NB4 (cell line): ENCODE data around the gene ZNF57.

ENCODE experiments used
- DNase-seq: peaks from one replicate; pipeline ENCODE4 v3.0.0; 2010; ENCODE audit warnings: low read depth
- H3K4me3 ChIP-seq: one replicate; pipeline ENCODE4 v1.5.1; 2011; ENCODE audit warnings: mild to moderate bottlenecking, low read depth, low read length, moderate library complexity
- CTCF ChIP-seq: IDR thresholded peaks from one replicate; pipeline ENCODE4 v1.5.1; 2012; ENCODE audit warnings: low read depth, low read length
- MAX ChIP-seq: IDR thresholded peaks from 2 replicates; pipeline ENCODE4 v1.6.1; 2011; ENCODE audit warnings: low read depth, low read length
- MYC ChIP-seq: IDR thresholded peaks from 2 replicates; pipeline ENCODE4 v1.6.1; 2011; ENCODE audit warnings: low read depth, low read length
- POLR2A ChIP-seq: IDR thresholded peaks from 2 replicates; pipeline ENCODE4 v1.6.1; 2011; ENCODE audit warnings: mild to moderate bottlenecking; ENCODE audit not compliant: insufficient read length; ENCODE audit errors: extremely low read depth

ZNF57 gene

GRCh38 chr19:2900296-2901252 is at the start of gene ZNF57:
Gene ZNF57 (plus strand): TSS chr19:2900928. CDS start chr19:2901046, 118 bp downstream.
- peak; percentile 97 for DNase-seq
- H3K4me3 ChIP-seq = peak within 1 kb of the TSS; percentile 73
- peak; percentile 50; the same call in 1 of the 2 replicates for TF ChIP-seq MAX
- TF ChIP-seq MYC = peak; percentile 37; the same call in 1 of the 2 replicates
- peak; percentile 34 for TF ChIP-seq POLR2A
- no peak for TF ChIP-seq CTCF

GRCh38 chr19:2852598-2852997 is 48.1 kb upstream of the ZNF57 start:
- no peak for TF ChIP-seq CTCF
- TF ChIP-seq POLR2A = no peak
- TF ChIP-seq MYC = no peak
- no peak for TF ChIP-seq MAX
- H3K4me3 ChIP-seq = no peak overlapping the region
- DNase-seq = no peak

- DNase-seq = no peak
- no peak overlapping the region for H3K4me3 ChIP-seq
- no peak for TF ChIP-seq MYC
- no peak for TF ChIP-seq CTCF
- no peak for TF ChIP-seq POLR2A
- no peak for TF ChIP-seq MAX
These were observed 47.6 kb upstream of the ZNF57 start for GRCh38 chr19:2853015-2853606.

GRCh38 chr19:2854849-2855248 is 45.9 kb upstream of the ZNF57 start:
- no peak overlapping the region for H3K4me3 ChIP-seq
- no peak for TF ChIP-seq POLR2A
- no peak for TF ChIP-seq CTCF
- TF ChIP-seq MAX = no peak
- no peak for TF ChIP-seq MYC
- no peak for DNase-seq

- DNase-seq = no peak
- no peak overlapping the region for H3K4me3 ChIP-seq
- TF ChIP-seq CTCF = no peak
- no peak for TF ChIP-seq POLR2A
- no peak for TF ChIP-seq MAX
- no peak for TF ChIP-seq MYC
These were observed 44.2 kb upstream of the ZNF57 start for GRCh38 chr19:2856457-2857050.
